ELR (cell line): ENCODE measurements around the gene PYCR2.
"Not testable (repeated sequence)": the region's sequence is repeated elsewhere in the genome, so short reads cannot be mapped to it uniquely, and the experiment has no call there.

Source experiments
- DNase-seq: peaks from one replicate; pipeline ENCODE4 v3.0.0-alpha.2; 2015; ENCODE audit warnings: low read depth

Gene PYCR2

DNA sequence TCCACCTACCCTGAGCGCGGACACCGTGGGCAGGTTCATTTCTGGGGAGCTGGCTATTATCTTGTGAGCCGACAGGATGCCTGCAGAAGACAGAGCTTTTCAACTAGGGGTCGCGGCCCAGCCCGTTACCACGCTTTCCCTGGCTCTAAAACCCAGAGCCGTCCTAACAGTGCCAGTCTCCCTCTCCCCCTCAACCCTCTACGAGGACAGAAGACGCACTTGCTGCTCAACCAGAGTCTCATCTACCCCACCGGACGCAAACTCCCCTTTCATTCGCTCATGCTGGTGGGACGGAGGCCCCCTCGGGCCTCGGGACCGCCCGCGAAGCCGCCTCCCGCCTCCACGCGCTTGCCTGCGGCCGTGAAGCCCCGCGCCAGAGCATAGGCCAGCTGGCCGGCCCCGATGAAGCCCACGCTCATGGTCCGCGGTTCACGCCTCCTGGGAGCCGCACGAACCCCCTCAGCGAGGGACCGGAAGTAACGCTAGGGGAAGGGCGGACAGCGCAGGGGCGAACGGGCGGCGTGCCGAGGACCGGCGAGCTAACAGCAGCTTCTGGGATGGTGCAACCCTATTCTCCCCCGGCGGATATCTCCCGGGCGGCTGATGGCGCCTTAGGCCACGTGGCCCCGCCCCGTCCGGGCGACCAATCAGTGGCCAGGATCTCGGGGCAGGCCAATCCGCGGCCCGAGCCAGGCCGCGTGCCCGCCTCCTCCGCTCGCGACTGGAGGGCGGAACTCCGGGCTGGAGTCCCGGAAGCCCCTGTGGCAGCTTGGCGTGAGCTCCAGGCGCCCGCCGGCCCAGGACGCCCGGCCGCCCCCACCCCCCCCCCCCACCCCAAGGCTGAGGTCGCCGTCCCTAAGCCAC is at the start of gene PYCR2:
TSS of gene PYCR2 (minus strand) at position 559 of the 864 bp plus-strand sequence. CDS start at position 419, 140 bp downstream.
- peak; percentile 95 for DNase-seq

- DNase-seq = no peak
Observed at GRCh38 chr1:225973158-225973557, 49.1 kb upstream of the PYCR2 start.

DNA sequence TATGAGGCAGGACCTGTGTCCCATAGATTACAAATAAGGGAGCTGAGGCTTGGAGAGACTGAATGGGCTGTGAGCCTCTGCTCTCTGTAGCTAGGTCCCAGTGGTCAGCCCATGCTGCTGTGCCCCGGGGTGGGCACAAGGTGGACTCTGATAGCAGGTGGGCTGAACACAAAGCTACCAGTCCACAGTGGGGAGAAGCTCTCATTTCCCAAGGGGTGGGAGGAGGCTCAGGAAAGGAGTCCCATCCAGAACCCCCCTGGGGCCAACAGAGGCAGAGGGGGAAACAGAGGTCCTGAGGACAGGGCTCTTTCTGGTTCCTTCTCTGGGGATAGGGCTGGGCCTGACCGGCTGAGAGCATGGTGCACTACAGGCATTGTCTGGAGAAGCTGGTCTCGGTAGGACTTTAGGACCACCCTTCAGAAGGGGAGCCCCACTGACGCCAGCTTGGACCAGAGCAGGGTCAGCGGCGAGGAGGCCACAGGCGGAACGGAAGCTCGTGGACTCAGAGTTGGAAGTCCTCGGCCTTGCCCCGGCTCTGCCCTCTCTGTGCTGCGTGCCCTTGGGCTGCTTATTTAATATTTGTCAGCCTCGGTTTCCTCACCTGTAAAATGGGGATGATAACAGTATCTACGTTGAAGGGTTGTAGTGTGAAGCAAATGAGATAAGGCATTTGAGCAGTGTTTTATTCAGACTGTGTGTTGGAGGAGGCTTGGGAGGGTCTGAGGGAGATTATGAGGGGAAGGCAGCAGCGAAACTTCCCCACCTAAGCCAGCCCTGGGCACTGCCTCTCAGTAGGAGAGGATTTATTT is 48.5 kb upstream of the PYCR2 start:
- no peak for DNase-seq

DNA sequence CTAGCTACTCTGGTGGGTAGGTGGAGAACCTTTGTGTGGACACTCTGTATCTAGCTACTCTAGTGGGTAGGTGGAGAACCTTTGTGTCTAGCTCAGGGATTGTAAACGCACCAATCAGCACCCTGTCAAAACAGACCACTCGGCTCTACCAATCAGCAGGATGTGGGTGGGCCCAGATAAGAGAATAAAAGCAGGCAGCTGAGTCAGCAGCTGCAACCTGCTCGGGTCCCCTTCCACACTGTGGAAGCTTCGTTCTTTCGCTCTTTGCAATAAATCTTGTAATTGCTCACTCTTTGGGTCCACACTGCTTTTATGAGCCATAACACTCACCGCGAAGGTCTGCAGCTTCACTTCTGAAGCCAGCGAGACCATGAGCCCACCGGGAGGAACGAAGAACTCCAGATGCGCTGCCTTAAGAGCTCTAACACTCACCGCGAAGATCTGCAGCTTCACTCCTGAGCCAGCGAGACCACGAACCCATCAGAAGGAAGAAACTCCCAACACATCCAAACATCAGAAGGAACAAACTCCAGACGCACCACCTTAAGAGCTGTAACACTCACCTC is 46.6 kb upstream of the PYCR2 start:
- not testable (repeated sequence) for DNase-seq

- not testable (repeated sequence) for DNase-seq
Observed at GRCh38 chr1:225969751-225970150, 45.7 kb upstream of the PYCR2 start.

GRCh38 chr1:225965231-225965630 is 41.2 kb upstream of the PYCR2 start:
- DNase-seq = no peak

DNA sequence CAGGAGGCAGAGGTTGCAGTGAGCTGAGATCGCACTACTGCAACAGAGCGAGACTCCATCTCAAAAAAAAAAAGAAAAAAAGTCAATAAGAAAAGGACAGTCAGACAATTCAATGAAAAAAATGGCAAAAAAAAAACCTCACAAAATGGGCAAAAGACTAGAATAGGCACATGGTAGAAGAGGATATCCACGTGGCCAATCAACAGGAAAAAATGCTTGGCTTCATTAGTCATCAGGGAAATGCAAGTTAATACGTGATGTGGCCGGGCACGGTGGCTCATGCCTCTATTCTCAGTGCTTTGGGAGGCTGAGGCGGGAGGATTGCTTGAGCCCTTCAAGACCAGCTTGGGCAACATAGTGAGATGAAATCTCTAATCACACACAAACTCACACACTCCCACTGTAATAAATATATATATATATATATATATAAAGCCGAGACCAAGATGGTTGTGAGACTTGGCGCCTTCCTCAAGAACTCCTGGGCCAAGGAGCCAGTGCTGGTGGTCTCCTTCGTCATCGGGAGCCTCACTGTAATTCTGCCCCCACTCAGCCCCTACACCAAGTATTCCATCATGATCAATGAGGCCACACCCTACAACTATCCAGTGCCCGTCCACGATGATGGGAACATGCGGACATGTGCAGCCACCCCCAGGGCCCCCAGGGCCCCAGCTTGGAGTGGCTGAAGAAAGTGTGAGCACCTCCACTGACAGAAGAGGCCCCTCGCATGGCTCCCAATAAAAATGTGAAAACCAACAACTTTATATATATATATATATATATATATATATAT is 39.9 kb upstream of the PYCR2 start:
- DNase-seq = peak; percentile 54

DNA sequence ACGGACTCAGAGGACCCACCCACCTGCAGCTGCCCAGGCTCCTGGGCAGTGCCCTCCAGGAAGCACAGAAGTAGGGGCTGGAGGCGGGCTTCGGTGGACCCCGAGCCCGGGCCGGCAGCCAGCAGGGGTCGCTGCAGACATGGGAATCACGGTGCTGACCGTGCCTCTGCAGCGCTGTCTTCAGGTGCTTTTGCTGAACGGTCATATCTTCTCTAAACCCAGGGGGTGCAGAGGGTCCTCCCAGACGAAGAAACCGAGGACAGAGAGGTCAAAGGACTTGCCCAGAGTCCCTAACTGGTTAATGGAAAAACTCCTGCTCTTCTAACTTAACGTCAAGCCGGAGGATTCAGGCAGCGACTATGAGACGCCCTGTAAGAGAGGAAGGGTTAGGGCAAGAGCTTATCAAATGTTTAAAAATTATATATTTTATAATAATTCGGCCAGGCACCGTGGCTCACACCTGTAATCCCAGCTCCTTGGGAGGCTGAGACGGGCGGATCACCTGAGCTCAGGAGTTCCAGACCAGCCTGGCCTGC is 38.5 kb upstream of the PYCR2 start:
- DNase-seq = no peak

- DNase-seq = no peak
Observed at GRCh38 chr1:225961659-225962439, 37.8 kb upstream of the PYCR2 start.

DNA sequence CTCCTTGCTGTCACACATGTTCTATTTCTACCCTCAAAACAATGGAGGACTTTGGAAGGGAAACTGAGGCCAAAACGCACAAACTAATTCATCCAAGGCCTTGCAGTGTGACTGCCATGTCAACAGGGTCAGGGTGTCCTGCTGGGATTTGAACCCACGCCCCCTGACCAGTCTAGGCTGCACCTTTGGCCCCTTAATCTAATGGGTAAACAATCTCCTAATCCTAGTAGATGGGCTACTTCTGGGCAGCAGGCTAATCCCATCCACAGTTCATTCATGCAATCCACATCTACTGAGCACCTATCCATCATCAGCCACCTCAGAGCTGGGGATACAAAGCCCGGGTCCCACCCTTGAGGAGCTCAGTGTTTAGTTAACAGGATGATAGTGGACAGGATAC is 34.0 kb upstream of the PYCR2 start:
- DNase-seq = no peak

- DNase-seq = no peak
Observed at GRCh38 chr1:225954753-225955152, 30.7 kb upstream of the PYCR2 start.

DNA sequence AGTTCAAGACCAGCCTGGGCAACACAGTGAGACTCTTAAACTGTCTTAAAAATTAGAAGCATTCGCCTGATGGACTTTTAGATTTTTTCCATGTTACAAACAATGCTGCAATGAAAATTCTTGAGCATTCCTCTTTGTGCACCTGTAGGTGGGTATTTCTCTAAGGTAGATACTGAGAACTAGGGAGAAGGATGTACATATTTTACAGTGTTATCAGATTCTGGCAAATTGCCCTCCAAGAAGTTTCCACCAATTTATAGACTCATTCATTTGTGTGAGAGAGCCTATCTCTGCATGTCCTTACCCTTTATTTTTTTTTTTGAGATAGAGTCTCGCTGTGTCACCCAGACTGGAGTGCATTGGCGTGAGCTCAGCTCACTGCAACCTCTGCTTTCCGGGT is 29.3 kb upstream of the PYCR2 start:
- DNase-seq = no peak

DNA sequence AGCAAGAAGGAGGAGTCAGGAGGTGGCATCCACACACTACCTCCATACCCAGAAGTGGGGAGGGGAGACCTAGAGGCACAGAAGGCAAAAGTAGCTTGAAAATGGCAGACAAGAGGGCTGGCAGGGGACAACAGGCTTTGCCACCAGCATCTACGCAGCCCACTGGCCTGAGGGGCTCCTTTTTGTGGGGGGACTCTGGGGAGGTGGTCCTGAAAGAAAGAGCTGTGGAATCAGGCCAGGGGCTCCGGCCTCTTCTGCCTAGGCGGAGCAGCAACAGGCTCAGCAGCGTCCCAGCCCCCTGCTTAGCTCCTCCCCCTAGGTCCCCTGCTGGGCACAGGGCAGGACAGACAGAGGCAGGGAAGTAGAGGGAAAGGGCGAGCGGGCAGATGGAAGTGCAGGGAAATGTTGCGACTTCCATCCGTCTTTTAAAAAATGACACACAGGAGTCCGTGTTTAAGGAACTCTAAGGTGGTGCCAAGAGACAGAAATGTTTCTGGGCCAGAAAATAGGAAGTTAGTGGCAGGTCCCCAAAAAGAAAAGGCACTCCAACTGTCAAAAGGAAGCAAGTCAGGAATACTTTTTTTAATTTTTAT is 27.0 kb upstream of the PYCR2 start:
- DNase-seq = no peak

DNA sequence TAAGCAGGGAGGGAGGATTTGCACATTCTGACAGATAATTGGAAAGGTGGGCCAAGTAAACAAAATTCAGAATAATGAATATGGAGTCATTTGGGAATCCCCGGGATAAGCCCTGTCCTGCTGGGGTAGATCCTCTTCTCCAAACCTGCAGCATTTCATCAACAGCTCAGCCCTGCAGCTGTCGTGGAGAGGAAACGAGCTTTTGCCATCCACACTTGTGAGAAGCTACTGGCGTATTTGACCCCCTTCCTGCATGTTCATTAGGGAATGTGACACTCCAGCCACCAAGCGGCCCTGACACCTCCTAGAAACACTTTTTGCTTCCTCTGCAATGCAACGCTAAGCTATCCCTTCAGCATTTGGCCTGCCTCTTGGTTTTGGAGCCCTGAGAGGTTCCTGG is 25.0 kb upstream of the PYCR2 start:
- no peak for DNase-seq

DNA sequence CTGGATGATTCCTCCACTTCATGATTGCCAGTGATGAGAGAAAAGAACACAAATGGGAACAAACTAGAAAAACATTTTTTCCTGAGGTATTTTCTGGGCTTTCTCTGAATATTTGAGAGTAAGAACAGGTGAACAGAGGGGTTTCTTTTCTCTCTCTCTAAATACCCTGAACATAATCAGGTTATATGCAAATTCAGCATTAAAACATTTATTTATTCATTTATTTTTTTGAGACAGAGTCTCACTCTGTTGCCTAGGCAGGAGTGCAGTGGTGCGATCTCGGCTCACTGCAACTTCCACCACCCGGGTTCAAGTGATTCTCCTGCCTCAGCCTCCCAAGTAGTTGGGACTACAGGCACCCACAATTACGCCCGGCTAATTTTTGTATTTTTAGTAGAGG is 22.8 kb upstream of the PYCR2 start:
- no peak for DNase-seq

DNA sequence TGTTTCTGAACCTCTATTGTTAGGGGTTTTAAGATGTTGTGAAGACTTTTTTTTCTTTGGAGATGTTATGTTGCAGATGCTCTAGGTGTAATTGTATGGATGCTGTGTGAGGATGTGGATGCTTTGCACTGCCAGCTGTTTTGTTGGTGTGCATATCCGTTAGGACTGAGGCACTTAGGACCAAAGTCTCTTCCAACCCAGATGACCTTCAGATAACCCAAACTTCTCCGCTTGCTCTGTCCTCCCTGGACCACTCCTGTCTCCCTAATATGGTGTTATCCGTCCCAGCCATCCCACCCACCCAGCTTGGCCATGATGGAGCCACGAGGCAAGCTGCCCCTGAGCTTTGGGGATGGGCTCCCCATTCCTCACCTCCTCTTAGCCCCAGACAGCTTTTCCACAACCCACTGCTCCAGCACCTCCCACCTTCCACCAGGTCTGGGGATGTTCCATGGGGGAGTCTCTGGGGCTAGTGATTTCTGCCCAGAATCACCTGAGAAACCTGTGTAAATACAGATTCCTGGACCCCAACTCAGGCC is 22.1 kb upstream of the PYCR2 start:
- no peak for DNase-seq

DNA sequence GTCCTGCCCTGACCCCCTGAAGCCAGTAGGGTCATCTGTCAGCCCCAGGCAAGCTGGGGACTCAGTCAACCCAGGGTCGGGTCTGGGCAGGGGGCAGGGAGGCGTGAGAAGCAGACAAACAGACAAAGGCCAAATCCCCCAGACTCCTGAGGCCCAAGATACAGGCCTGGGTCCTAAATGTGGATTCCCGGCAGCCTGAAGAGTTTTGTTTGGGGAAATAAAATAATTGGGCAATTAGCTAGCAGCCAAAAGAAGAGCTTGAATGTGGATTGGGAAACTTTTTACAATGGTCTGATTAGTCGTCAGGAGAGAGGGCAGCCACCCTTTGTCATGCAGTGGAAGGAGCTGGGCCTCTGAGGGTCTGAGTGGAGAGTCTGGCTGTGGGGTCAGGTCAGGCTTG is 21.5 kb upstream of the PYCR2 start:
- no peak for DNase-seq

GRCh38 chr1:225944951-225945350 is 20.9 kb upstream of the PYCR2 start:
- no peak for DNase-seq

- no peak for DNase-seq
Observed at GRCh38 chr1:225944387-225944786, 20.3 kb upstream of the PYCR2 start.

DNA sequence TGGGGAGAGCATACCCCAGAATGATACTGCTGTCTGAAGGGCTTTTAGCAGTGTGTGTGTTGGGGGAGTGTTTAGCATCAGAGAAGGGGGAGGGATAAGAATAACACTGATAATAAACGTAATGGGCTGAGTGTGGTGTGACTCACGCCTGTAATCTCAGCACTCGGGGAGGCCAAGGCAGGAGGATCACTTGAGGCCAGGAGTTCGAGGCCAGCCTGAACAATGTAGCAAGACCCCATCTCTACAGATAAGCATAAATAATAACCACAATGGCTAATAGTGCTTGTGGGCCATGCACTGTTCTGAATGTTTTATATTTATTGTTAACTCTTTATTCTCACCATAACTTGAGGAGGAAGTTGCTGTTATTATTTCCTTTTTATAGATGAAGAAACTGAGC is 19.5 kb upstream of the PYCR2 start:
- DNase-seq = no peak
